GM21447 (cell line): ENCODE results near the gene SLC10A3.

Experiments used
- ATAC-seq: cut with Tn5 transposase; IDR thresholded peaks from one replicate; pipeline ENCODE4 v1.9.1; 2021; ENCODE audit not compliant: unreplicated experiment

SLC10A3 gene

DNA sequence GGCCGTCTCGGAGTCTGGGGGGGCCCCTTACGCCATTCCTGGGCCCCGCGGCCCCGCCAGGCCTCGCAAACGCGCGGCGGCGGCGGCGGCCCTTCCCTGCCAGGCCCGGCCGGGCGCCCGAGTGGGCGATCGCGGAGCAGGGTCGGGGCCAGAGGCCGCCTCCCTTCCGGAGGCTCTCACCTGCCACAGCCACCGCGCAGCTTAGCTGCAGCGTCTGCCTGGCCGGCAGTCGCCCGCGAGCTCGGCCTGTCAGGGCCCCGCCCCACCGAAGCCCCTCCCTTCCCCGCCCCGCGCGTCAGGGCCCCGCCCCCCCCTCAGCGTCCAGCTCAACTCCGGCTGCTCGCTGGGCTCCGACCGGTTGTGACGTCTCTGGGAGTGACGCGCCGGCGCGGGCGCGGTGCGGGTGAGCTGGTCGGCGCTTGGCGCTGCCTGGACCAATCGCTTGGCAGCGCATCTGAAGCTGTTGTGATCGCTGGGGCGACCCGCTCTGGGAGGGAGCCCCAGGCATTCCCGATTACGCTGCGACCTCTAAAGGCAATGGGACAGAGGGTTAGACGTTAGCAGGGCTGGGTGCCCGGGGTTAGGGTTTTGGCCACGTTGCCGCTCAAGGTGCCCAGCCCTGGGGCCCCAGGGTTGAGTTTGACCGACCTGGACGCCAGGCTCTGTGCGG, at the start of gene SLC10A3:
Gene SLC10A3, minus strand, starts transcription at position 216 of the 670 bp plus-strand sequence. CDS start 1,689 bp downstream, outside the sequence.
- ATAC-seq: peak; percentile 75

DNA sequence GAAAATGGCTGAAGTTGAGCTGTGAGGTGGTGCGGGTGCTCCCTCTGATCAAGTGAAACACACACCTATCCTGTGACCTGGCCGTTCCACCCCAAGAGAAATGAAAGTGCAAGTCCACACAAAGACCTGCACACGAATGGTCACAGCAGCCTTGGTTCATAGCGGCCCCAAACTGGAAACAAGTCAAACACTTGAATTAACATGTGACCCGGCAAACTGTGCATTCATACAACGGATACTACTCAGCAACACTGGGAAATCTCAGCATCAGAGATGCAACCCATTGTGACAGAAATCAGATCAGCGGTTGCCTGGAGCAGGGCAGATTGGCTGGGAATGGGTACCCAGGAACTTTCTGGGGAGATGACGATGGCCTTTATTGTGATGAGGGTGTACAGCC, 48.6 kb upstream of the SLC10A3 start:
- ATAC-seq: no peak

GRCh38 chrX:154535892-154536291, 45.5 kb upstream of the SLC10A3 start:
- no peak for ATAC-seq

DNA sequence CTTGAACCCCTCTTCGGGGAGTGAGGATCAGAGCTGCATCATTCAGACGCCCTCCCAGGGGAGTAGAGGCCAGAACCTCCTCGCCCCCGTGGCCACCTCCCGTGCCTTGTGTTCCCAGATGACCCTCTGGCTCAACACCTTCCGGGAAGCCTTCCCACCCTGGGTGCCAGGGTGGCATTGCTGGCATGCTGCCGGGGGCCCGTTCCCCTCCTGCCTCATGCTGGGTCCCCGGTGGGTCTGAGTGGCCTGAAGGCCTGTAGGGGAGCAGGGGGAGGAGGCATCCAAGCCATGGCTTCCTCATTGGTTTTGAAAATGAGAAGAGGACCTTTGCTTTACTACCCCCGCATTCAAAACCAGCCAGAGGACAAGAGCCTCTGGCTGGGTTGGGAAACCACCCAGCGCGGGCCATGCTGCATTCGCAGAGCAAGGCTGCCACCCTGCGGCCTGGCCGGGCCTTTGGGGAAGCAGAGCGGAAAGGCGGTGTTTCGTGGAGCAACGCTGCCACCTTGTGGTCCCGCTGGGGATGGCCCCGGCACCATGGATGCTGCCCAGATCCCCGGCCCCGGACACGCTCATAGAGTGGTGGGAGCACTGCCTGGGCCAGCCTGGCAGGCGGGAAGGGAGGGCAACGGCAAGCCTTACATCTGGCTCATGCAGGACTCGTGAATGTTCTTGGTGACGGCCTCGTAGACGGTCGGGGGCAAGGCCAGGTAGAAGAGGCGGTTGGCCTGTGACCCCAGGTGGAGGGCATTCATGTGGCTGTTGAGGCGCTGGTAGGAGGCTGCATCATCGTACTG, 44.3 kb upstream of the SLC10A3 start:
- peak; percentile 92 for ATAC-seq

DNA sequence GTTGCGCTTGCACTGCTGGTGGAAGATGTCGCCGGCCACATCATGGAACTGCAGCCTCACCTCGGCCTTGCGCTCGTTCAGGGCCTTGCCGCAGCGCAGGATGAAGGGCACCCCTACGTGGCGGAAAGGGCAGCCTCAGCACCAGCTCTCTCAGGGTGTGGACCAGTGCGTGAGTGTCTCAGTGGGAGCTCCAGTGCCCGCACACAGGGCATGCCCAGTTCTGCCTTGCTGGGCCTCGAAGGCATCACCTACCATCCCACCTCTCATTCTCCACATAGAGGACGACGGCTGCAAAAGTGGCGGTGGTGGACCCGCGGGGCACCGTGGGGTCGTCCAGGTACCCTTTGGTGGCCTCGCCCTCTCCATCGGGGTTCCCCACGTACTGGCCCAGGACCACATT, 42.3 kb upstream of the SLC10A3 start:
- no peak for ATAC-seq

- no peak for ATAC-seq
These were observed 41.2 kb upstream of the SLC10A3 start for GRCh38 chrX:154531626-154532025.

GRCh38 chrX:154530286-154530685, 39.9 kb upstream of the SLC10A3 start:
- ATAC-seq: no peak

DNA sequence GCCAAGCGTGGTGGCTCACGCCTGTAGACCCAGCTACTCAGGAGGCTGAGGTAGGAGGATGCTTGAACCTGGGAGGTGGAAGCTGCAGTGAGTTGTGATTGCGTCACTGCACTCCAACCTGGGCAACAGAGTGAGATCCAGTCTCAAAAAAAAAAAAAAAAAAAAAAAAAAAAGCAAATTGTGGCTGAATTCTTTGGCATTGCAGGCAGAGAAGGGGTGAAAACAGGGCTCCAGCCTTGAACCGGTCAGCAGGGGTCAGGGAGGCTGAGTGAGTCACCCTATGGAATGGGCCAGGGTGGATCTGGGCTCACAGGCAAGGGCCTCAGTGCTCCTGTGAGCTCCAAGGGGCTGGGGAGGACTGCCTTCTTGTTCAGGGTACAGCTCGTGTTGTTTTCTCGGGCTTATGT, 38.8 kb upstream of the SLC10A3 start:
- no peak for ATAC-seq

GRCh38 chrX:154526901-154527675, 36.7 kb upstream of the SLC10A3 start:
- peak; percentile 94 for ATAC-seq

DNA sequence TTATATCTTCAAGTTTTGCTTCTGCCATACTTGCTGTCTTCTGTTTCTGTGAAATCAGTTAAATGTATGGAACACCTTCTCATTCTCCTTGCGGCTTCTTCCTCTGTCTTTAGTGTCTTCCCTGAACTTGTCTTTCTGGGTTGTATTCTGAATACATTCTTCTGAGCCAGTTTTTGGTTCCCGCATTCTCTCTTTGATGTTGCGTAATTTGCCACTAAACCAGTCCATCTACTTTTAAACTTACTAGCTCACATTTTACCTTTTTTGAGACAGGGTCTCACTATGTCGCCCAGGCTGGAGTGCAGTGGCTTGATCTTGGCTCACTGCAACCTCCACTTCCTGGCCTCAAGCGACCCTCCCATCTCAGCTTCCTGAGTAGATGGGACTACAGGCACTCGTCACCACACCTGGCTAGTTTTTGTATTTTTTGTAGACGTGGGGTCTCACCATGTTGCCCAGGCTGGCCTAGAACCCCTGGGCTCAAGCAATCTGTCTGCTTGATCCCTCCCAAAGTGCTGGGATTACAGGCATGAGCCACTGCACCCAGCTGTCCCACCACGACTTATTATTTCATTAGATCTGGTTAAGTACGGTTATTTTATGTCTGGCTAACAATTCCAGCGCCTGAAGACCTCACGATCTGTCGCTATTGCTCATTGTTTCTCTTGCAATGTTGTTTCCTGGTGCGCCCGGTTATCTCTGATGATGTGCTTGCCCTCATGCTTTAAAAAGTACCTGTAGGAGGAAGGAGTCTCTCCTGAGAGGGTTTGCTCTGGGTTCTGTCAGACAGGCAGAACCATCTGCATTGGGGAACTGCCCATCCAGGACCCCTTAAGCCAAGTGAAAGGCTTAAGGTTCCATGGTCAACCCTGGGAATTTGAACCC, 35.4 kb upstream of the SLC10A3 start:
- no peak for ATAC-seq

DNA sequence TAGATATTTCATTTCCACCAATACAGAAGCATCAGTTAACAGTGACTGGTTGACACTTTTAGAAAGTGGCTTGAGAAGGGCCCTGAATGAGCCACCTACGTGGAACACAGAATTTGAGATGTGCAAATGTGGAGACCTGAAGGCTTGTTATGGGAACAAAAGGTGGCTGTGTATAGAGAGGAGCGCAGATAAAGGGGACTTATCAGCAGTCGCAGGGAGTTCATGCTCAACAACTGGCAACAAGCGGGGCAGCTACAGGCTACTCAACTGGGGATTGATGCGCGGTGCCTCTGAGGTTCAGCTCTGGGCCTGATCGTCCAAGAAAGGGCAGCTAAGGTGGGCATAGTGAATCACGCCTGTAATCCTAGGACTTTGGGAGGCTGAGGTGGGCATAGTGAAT, 29.0 kb upstream of the SLC10A3 start:
- ATAC-seq: no peak

- ATAC-seq: no peak
These were observed 26.8 kb upstream of the SLC10A3 start for GRCh38 chrX:154517101-154517781.

GRCh38 chrX:154516656-154517100, 26.2 kb upstream of the SLC10A3 start:
- ATAC-seq: peak; percentile 15

DNA sequence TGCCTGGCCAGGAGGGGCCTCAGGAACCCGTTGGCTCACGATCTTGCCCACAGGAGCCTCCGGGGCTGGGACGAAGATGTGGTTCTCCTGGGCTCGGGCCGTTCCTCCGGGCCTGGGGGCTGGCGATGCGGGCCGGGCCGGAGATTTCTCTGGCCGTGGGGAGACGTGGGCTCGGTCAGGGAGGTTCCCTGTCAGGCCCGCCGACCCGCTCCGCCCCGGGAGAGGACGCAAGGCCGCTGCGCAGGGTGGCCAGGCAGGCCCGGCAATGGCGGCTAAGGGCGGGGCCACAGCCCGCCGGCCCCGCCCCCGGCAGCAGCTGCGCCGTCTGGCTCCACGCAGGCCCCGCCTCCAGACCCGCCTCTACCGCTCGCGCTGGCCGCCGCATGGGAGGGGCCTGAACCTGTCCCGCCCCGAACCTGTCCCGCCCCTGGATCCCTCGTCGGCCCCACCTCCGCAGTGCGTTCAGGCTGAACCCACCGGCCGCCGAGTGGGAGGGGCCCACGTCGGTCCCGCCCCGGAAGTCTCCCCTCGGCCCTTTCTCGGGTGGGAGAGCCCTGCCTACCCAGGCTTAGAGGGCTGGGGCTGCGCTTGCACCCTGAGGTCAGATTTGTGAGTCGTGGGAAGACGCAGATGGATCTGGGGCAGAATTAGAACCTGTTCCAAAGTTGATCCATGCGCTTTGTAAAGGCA, 25.7 kb upstream of the SLC10A3 start, which contains the start of gene FAM3A:
Gene FAM3A, minus strand, starts transcription at position 267 of the 690 bp plus-strand sequence. CDS start 460 bp downstream, outside the sequence.
- peak; percentile 82 for ATAC-seq

DNA sequence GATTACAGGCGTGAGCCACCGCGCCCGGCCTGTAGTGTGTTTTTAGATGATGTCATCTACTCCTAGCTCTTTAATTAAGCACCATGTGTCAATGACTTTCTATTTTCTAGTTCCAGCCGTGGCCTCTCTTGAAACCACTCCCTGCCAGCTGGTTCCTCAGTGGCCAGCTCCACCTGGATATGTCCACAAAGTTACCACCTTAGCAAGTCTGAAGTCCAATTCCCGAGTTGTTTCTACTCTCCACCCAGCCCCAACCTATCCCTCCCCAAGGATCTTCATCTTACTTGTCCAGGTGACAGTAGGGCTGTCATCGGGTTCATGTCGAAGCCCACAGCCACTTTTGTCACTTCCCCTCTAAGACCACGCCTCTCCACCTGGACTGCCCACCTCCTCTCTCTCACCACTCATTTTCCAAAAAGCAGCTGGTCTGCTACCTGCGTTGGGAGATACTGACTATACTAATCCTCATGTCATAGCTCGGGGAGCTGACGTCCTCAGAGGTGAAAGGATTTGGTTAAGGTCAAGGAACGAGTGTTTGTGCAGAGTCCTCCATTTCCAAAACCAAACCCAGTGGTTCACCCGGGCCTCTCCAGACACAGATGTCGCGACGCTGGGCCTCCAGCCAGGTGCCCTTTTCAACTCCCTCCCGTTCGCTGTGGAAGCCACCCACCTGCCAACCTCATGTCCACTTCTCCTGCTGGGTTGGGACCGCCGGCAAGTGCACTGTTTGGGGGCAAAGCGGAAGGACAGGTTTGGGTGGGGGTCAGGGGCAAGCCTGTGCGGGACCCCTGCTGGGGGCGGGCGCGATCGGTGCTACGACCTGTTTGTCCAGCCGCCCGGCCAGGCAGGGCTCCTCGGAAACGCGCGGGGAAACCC, 24.9 kb upstream of the SLC10A3 start:
- no peak for ATAC-seq

GRCh38 chrX:154513716-154514115, 23.3 kb upstream of the SLC10A3 start:
- no peak for ATAC-seq

GRCh38 chrX:154512879-154513553, 22.6 kb upstream of the SLC10A3 start:
- no peak for ATAC-seq

DNA sequence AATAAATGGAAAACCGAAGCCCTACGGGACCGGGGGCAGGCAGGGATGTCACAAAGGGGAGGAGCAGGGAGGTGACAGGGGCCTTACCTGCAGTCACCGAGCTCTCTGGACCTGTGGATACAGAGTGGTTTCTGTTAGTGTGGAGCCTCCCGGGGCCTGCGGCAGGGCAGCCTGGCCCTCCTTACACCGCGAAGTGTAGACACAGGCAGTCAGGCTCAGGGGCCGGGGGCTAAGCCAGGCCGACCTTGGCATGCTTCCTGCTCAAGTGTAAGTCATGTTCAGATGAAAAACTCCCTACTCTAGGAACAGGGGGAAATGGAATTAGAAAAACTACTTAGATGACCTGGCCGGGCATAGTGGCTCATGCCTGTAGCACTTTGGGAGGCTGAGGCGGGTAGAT, 21.3 kb upstream of the SLC10A3 start:
- no peak for ATAC-seq
